ENCODE measurements around the gene TOGARAM1. TPM values are rescaled to one million over a fixed set of nuclear protein-coding genes. Genes with fewer than 3 reads are reported as not detected.
A peak's percentile ranks its signal among the peaks of the same experiment; 100 is the strongest.

Gene TOGARAM1
- total RNA-seq, 6 experiments from 2014 or later = 4.7 to 12.5 (median 6.9) TPM

DNA sequence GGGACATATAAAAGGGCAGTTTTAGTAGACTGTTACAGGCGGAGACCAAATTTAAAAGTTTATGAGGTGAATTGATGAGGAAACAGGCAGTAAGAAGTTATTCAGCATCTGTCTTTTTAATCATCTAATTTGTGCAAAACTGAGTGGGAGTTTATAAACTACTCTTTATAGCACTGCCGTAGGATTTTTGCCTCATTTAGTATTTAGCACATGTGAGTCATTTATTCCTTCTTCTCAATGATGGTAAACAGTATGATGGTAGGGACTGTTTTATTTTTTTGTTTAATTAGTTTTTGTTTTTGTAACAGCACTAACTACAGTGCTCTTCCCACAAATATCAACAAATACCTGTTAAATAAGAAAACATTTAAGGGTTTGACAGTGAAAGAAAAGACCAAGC lies 20.6 kb downstream of the TOGARAM1 start:
- TF ChIP-seq, protein P1, sequence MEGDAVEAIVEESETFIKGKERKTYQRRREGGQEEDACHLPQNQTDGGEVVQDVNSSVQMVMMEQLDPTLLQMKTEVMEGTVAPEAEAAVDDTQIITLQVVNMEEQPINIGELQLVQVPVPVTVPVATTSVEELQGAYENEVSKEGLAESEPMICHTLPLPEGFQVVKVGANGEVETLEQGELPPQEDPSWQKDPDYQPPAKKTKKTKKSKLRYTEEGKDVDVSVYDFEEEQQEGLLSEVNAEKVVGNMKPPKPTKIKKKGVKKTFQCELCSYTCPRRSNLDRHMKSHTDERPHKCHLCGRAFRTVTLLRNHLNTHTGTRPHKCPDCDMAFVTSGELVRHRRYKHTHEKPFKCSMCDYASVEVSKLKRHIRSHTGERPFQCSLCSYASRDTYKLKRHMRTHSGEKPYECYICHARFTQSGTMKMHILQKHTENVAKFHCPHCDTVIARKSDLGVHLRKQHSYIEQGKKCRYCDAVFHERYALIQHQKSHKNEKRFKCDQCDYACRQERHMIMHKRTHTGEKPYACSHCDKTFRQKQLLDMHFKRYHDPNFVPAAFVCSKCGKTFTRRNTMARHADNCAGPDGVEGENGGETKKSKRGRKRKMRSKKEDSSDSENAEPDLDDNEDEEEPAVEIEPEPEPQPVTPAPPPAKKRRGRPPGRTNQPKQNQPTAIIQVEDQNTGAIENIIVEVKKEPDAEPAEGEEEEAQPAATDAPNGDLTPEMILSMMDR (IDR thresholded peaks at IDR 0.05) = no peak
- TF ChIP-seq POLR2A (IDR thresholded peaks at IDR 0.05) = no peak
- Histone ChIP-seq H3K36me3 (no peaks in the 10 kb centered on the region), H3K4me3 (no peak overlapping the region), H3K4me1 (peaks cover 0 to 5% (median 0%) of the 10 kb centered on the region in 4 donors), H3K9me3 (peaks cover 0 to 3% (median 0%) of the 10 kb centered on the region in 4 donors), H3K27ac (no peak overlapping the region), H3K27me3 (no peaks in the 10 kb centered on the region)
- DNase-seq (no peak), ATAC-seq (no peak)
- intact Hi-C loops (cut with DNase I) = no loop called here
- 92% methylated on average over 2 of the region's 2 CpGs for WGBS (ENCODE audit: insufficient coverage, low coverage, low lambda C conversion rate, missing lambda C conversion rate)

- TF ChIP-seq, protein P1 (IDR thresholded peaks at IDR 0.05) = no peak
- TF ChIP-seq POLR2A (IDR thresholded peaks at IDR 0.05) = no peak
- ATAC-seq (no peak), DNase-seq (no peak)
- Histone ChIP-seq H3K9me3 (peaks cover 0 to 3% (median 0%) of the 10 kb centered on the region in 4 donors), H3K27me3 (no peaks in the 10 kb centered on the region), H3K27ac (peak overlapping the region in 1 of 3 donors; percentile 9), H3K36me3 (no peaks in the 10 kb centered on the region), H3K4me1 (peaks cover 0 to 6% (median 0%) of the 10 kb centered on the region in 4 donors), H3K4me3 (no peak overlapping the region)
- 65% methylated on average over 2 of the region's 2 CpGs for WGBS (ENCODE audit: insufficient coverage, low coverage, low lambda C conversion rate, missing lambda C conversion rate)
- intact Hi-C loops (cut with DNase I) = no loop called here
These were observed 26.7 kb downstream of the TOGARAM1 start for GRCh38 chr14:44988694-44989093.

DNA sequence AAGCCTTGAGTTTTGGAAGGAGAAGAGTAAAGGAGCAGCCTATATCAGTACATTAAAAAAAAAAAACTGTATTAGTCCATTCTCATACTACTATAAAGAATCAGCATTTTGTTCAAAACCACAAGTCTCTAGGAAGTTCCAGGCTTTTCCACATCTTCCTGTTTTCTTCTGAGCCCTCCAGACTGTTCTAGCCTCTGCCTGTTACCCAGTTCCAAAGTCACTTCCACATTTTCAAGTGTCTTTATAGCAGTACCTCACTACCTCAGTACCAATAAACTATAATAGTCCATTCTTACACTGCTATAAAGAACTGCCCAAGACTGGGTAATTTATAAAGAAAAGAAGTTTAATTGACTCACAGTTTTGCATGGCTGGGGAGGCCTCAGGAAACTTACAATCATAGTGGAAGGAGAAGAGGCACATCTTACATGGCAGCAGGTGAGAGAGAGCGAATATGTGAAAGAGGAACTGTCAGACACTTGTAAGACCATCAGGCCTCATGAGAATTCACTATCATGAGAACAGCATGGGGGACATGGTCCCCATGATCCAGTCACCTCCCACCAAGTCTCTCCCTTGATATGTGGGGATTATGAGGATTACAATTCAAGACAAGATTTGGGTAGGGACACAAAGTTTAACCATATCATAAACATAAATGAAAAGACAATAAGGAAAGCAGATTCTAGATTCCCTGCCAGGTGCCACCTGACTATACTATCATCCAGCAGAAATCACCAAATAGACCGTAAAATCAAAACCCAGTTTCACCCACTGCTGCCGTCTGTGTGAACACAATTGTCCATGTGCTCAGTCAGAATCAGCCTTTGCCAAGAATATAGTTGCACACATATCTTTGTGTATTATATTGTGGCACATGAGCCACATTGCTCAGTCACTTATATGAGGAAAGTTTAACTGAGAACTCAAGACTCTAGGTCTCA lies 27.8 kb downstream of the TOGARAM1 start:
- TF ChIP-seq POLR2A (IDR thresholded peaks at IDR 0.05) = no peak
- TF ChIP-seq, protein P1 (IDR thresholded peaks at IDR 0.05) = no peak
- Histone ChIP-seq H3K36me3 (no peaks in the 10 kb centered on the region), H3K27me3 (no peaks in the 10 kb centered on the region), H3K27ac (no peak overlapping the region), H3K9me3 (no peaks in the 10 kb centered on the region), H3K4me1 (peaks cover 0 to 6% (median 0%) of the 10 kb centered on the region in 4 donors), H3K4me3 (no peak overlapping the region)
- DNase-seq (no peak), ATAC-seq (peak in 3 of 4 donors; percentile 30 to 57 (median 46))
- WGBS (ENCODE audit: insufficient coverage, low coverage, low lambda C conversion rate, missing lambda C conversion rate) = 79% methylated on average over 3 of the region's 3 CpGs
- intact Hi-C loops (cut with DNase I) = no loop called here

DNA sequence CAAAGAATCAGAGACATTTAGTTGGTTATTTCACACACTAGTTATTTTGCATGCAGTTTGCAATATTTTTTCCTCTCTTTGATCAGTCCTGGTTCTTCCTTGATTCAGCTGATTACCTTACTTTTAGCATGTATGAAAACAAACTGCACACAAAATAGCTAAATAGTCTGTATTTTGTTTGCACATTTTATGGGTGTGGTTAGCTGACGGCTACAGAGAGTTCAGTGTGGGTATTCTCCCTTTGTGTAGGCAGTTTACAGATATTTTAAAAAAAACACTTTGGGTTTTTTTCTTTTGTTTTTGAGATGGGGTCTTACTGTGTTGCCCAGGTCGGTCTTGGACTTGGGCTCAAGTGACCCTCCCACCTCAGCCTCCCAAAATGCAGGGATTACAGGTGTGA lies 28.5 kb downstream of the TOGARAM1 start:
- ATAC-seq = no peak
- Histone ChIP-seq H3K27me3 (no peaks in the 10 kb centered on the region), H3K4me1 (peaks cover 0 to 6% (median 0%) of the 10 kb centered on the region in 4 donors), H3K9me3 (no peaks in the 10 kb centered on the region), H3K27ac (no peak overlapping the region), H3K4me3 (no peak overlapping the region), H3K36me3 (no peaks in the 10 kb centered on the region)
- WGBS (ENCODE audit: insufficient coverage, low coverage, low lambda C conversion rate, missing lambda C conversion rate) = 69% methylated on average over 2 of the region's 2 CpGs
- no peak for DNase-seq
- TF ChIP-seq, protein P1 (IDR thresholded peaks at IDR 0.05) = no peak
- no peak for TF ChIP-seq POLR2A (IDR thresholded peaks at IDR 0.05)
- intact Hi-C loops (cut with DNase I) = no loop called here

All from right lobe of liver (tissue), 6 donors.